Urothelium cell line (cell line): ENCODE measurements around the gene CCDC102A.
"Not testable (repeated sequence)": the region's sequence is repeated elsewhere in the genome, so short reads cannot be mapped to it uniquely, and the experiment has no call there.

Source experiments
- DNase-seq: peaks from one replicate; pipeline ENCODE4 v3.0.0; 2011; ENCODE audit warnings: low spot score, mixed read lengths
- FAIRE-seq: peaks from 2 replicates; lab custom pipeline; 2011; peaks lifted over from hg19 to GRCh38; lab: Jason Lieb, UNC

The CCDC102A gene

GRCh38 chr16:57504491-57504890 is 31.9 kb downstream of the CCDC102A start:
- DNase-seq (no peak), FAIRE-seq (no peak)

GRCh38 chr16:57504001-57504400 is 32.4 kb downstream of the CCDC102A start:
- DNase-seq = no peak
- no peak for FAIRE-seq

DNA sequence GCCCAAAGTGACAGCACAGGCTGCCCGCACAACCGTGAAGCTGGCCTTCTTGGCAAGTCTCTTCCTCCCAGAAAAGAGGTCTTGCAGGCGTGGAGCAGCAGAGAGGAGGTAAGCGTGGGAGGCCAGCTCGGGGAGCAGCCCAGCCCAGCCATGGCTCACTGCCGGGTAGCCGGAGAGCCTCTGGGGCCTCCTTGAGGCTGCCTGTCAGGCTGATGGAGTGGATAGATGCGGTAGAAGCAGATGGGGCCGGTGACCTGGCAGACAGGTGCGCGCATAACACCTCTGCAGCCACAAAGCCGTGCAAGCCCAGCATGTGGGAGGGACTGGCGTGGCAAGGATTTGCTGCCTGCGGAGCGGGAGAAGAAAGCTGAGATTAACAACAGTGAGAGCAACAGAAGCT is 33.0 kb downstream of the CCDC102A start:
- DNase-seq (no peak), FAIRE-seq (no peak)

DNA sequence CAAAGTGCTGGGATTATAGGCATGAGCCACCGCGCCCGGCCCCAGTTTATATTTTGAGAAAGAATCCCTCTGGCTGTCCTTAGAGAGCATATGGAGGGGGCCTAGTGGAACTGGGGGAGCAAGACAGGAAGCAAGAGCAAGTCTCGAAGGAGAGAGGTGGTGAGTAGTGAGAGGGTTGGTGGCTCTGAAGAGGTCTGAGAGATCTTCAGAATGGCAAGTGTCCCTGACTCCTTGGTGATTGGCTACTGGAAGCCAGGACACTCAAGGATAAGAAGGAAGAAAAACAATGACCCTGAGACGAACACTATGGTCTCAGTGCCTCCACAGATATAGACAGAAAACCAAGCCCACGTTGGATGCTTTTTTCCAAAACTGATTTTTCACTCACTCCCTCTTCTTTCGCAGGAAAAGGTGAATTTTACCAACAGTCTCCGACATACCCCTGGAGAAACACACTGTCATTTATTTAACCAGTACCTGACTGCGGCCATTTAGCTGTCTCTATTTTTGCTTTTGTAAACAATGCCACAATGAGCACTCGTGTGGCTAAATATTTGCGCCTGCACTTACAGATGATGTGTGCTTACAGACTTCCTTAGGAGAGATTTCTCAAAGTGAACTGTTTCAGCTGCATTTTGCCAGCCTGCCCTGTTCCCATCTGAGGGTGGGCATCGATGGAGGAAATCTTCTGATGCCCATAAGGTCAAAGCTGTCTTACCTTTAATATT is 34.2 kb downstream of the CCDC102A start:
- DNase-seq (no peak), FAIRE-seq (no peak)

DNA sequence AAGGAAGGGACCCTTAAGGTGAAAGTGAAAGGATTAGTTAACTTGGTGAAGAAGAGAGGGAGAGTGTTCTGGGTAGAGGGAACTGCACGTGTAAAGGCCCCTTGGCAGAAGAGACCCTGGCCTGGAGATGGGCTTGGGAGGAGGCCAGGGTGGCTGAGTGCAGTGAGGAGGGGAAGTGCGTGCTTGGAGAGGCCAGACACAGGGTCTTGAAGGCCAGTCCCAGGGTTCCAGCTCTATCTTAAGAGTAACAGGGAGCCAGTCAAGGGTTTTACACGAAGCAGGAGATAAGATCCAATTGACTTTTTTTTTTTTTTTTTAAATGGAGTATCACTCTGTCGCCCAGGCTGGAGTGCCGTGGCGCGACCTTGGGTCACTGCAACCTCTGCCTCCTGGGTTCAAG is 34.9 kb downstream of the CCDC102A start:
- no peak for FAIRE-seq
- DNase-seq = no peak

DNA sequence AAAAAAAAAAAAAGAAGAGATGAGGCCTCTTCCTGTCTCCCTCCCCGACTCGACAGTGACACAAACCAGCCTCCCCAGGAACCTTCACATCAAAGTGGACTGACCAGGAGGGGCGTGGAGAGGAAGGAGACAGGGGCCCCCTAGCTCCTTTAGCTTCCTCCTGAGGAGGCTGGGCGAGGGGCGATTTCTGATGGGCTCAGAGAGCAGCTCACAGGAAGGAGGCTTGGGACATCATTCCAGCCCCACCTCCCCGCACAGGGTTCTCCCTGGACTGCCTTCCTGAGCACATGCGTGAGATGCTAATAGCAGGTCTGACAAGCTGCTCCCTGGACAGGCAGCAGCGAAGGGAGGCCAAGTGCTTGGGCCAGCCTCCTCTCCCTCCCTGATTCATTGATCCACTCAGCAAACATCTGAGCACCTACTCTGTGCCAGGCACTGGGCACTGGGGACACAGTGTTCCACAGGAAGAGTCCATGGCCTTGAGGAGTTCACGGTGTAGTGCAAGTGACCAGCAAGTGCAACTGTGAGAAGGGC is 35.7 kb downstream of the CCDC102A start:
- FAIRE-seq (no peak), DNase-seq (no peak)

- DNase-seq, FAIRE-seq: not testable (repeated sequence)
These were observed 36.4 kb downstream of the CCDC102A start for GRCh38 chr16:57499941-57500340.

DNA sequence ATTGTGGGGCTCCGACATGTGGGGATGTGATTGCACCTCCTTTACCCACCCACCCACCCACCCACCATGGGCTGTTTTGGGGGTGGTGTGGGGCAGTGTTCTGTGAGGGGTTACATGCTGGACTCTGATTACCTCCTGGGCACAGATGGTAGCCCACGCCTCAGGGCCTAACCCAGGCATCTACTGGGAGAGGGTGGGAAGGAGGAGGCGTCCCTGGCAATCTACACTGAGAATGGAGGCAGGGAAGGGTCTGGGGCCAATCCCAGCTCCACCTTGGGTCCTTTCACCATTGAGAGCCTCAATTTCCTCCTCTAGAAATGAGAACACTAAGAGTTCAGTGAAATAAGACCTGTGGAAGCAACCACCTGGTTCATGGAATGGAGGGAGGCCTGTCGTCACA is 38.3 kb downstream of the CCDC102A start:
- FAIRE-seq (no peak), DNase-seq (no peak)

DNA sequence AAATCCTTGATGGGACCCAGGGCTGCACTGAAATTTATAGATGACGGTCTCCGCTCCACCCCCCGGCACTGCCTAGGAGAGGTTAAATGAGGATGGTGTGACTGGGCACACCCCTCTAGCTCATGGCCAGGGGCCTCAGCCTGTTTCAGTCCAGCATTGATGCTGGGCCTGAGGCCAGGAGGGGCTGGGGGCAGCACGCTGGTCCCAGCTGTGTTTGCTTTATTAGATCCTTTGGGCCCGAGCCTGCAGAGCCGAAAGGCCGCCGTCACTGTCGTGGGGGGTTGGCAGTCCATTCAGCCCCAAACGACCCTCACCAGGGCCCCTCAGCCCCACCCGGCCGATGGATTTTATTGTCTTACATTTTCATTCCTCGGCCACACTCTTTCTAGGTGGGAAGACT is 39.2 kb downstream of the CCDC102A start:
- FAIRE-seq (no peak), DNase-seq (no peak)

DNA sequence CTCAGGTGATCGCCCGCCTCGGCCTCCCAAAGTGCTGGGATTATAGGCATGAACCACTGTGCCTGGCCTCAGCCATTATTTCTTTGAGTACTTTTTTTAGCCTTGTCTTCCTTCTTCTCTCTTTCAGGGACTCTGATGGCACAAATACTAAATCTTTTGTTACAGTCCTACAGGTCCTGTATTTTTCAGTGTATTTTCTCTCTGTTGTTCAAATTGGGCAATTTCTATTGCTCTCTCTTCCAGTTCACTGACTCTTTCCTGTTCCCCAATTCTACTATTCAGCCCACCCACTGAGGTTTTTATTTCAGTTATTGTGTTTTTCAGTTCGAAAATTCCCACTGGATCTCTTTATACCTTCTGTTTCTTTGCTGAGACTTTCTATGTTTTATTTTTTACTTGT is 42.6 kb downstream of the CCDC102A start:
- FAIRE-seq (no peak), DNase-seq (no peak)

GRCh38 chr16:57489229-57489628 is 47.1 kb downstream of the CCDC102A start:
- FAIRE-seq (no peak), DNase-seq (no peak)

DNA sequence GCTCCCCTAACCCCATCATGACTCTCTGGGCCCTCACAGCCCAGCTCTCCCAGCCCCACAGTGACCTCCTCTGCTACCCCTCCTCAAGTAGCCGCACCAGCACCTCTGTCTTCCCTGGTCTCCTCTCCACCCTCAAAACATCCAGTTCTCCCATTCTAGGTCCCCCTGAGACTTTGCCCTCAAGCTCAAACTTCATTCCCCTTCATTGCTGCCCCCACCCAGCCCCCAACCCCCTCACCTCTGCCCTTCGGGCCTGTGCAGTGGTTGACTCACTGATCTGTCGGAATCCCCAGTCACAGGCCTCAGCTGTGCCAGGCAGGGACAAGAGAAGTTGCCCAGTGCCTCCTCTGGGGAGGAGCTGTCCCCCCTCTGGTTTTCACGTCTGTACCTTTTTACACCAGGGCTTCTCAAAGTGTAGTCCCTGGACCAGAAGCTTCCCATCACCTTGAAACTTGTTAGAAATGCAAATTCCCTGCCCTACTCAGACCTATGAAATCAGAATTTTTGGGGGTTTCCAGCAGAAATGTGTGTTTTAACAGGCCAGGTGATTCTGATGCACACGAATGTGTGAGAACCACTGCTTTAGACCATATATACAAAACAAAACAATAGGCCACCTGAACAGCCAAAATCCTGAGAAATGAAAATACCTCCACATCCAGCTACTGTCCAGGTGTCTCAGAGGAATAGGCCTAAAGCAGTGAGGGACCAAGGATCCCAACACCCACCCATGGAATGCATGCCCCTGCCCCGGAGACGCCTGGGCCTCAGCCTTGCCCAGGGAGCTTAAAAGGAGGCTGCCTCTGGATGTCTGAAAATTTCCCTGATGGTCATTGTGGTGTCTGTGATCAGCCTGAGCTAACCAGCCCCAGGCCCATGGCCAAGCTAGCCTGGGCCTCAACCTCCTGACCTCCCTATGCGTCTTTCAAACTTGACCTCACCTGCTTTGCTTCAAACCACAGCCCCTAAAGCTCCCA is 49.2 kb downstream of the CCDC102A start:
- FAIRE-seq (no peak), DNase-seq (no peak)

DNA sequence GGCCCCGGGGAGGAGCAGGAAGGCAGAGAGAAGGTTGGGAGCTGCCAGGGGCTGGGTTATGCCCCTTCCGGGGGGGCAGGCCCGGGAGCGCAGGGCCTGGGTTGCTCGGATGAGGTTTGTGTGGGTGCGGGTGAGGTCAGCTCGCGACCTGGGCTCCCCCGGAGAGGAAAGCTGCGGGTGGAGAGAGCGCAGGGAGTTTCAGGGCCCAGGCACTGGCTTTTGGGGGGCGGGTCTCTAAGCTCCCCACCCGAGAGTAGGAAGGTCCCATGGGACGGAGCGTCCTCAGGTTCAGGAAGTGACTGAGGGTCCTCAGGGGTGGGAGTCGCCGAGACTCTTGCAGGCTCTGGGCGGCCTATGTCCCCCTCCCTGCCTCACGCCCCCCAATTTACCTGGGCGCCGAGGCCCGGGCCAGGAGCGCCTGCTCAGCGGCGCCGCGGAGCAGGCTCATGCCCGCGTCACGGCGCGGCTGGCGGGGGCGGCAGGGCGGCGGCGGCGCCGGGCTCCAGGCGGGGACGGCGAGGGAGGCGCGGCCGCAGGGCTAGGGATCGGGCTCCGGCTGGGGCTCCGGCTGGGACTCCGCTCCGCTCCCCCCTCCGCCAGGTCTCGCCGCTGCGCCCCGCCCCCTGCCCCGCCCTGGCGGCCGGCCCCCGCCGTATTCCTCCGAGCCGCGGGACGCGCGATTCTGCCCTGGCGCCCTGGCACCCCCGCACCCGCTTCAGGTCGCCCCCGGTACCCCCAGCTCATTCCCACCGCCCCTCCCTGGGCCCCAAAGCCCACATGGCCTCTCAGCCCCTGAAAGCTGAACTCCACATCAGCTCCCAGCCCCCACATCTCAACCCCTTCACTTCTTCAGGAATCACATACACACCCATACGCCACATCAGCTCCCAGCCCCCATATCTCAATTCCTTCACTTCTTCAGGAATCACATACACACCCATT is 50.2 kb downstream of the CCDC102A start, which contains the start of gene DOK4:
Gene DOK4 (minus strand): TSS at position 578 of the 942 bp plus-strand sequence. CDS start 6,986 bp downstream, outside the sequence.
- FAIRE-seq (no peak), DNase-seq (peak; percentile 97)

- DNase-seq = no peak
- no peak for FAIRE-seq
These were observed 51.1 kb downstream of the CCDC102A start for GRCh38 chr16:57485091-57485915.

DNA sequence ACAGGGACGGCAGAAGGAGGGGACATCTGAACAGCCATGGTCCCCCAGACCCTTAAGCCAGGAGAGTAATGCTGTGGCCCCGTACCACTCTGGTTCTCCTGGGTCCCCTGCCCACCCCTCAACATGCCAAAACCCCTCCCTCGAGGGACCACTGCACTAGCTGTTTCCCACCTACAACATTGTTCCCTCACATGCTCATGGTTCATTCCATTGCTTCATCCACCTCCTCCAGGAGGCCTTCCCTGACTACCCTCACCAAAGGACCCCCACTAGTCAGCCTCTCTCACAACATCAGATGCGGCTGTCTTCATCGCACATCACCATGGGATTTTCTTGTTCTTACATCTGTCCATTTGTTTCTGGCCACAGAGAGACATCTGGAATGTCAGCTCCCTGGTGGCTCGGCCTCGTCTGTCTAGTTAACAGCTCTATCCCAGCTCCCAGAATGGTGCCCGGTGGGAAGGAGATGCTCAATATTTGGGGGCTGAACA is 51.8 kb downstream of the CCDC102A start:
- no peak for FAIRE-seq
- DNase-seq = no peak

DNA sequence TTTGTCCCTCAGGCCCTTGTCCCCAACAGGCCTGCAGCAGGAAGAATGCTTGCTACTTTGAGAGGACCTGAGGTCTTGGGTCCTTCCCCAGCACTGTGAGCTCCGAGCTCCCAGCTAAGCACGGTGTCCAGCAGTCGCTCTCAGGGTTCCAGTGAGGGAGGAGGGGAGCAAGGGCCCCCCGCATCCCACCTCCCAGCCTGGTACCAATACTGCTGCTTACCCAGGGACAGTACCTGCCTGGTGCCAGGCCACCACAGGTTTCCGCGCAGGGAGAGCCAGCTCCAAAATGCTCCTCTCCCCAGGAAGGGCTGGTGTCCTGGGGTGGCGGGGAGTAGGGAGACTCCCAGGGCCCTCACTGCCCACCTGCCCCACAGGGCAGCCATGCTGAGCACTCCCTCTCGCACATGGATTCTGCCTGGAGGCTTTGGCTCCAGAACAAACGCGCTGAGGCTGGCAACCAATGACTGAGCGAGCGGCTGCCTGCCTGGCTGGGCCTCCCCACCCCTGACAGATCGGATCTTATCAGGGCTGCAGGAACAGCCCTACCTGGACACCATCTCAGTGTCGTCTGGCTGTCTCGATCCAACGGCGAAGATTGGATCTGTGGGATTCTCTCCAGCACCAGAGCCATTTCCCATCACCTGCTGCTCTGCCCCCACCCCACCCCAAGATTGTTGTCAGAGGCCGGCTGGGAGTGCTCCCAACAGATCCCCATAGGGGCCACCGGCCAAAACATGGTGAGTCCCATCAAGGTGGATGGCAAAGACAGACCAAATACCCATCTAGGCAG is 52.5 kb downstream of the CCDC102A start:
- FAIRE-seq = no peak
- DNase-seq = no peak

GRCh38 chr16:57482845-57483545 is 53.4 kb downstream of the CCDC102A start:
- DNase-seq = no peak
- FAIRE-seq = no peak

DNA sequence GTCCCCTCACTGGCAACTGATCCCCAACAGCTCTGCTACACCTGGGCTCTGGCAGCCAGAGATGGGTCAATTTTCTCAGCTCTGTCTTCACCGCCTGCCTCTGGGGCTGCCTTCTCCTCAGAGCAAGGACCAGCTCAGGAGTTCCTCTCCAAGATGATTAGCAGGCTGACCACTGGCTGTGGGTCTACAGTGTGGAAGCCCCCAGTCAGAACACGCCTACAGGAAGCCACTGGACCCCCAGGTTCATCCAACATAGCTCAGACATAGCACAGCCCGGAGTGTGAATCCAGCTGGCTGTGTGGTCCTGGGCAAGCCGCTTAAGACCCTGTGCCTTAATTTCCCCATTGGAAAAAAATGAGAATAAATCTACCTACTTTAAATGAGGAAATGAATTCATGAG is 55.0 kb downstream of the CCDC102A start:
- FAIRE-seq (no peak), DNase-seq (no peak)
